ENCODE measurements around the gene TSSK6. TPM values are rescaled to one million over a fixed set of nuclear protein-coding genes. Genes with fewer than 3 reads are reported as not detected.

Gene TSSK6
- total RNA-seq, 1 experiment from 2014 or later = 4.5 TPM

GRCh38 chr19:19530889-19531288 lies 15.5 kb upstream of the TSSK6 start:
- BruUV-seq (replicated peaks) = no TSS peak

GRCh38 chr19:19530423-19530804 lies 15.1 kb upstream of the TSSK6 start:
- TF ChIP-seq CTCF (conservative IDR thresholded peaks at IDR 0.05; ENCODE audit: low read depth, low read length) = 0 out of 2 replicates have a peak, but pooled peaks have one; percentile 9
- no peak for TF ChIP-seq EZH2phosphoT487 (IDR thresholded peaks at IDR 0.05; ENCODE audit: borderline replicate concordance, low read length)
- no peak for TF ChIP-seq EZH2 (IDR thresholded peaks at IDR 0.05; ENCODE audit: low read length, unreplicated experiment)
- CTCF ChIA-PET = no interaction called here
- Histone ChIP-seq H3K4me1 (ENCODE audit: insufficient read depth, low read length) (no peaks in the 10 kb centered on the region), H3K4me3 (ENCODE audit: low read length) (no peak overlapping the region), H3F3A (ENCODE audit: low read length, unreplicated experiment) (no peaks in the 10 kb centered on the region), H3K27me3 (ENCODE audit: low read length) (no peaks in the 10 kb centered on the region), H3K27ac (ENCODE audit: low read length) (no peak overlapping the region), H4K20me1 (ENCODE audit: low read length) (no peaks in the 10 kb centered on the region), H3K4me2 (ENCODE audit: low read length) (no peak overlapping the region), H3K9me2 (replicated peaks; ENCODE audit: low read length) (no peaks in the 10 kb centered on the region), H3K79me2 (ENCODE audit: low read length) (no peaks in the 10 kb centered on the region), H3K9me3 (ENCODE audit: low read length) (no peaks in the 10 kb centered on the region), H2AFZ (ENCODE audit: low read length) (no peak overlapping the region), H3K9ac (ENCODE audit: low read length) (no peak overlapping the region), H3K36me3 (ENCODE audit: low read depth, low read length) (peaks cover 7% of the 10 kb centered on the region; the same call in 1 of the 2 replicates)
- intact Hi-C loops (cut with micrococcal nuclease) = loop anchor here (10.0 kb wide), 1 partner anchor 424 kb away; no protein-coding TSS in a partner anchor
- ATAC-seq (no peak), DNase-seq (no peak)
- no TSS peak for BruUV-seq (replicated peaks)
- POLR2A ChIA-PET (ENCODE audit: unreplicated experiment) = interaction anchor here (0.6 kb wide), 1 partner anchor 76 kb away, joined by 3 read pairs; no protein-coding TSS in a partner anchor

More at GRCh38 chr19:19530889-19531288, 15.5 kb upstream of the TSSK6 start:
- intact Hi-C loops (cut with micrococcal nuclease) = loop anchor here (10.0 kb wide), 1 partner anchor 424 kb away; no protein-coding TSS in a partner anchor
- Histone ChIP-seq H3K27ac (ENCODE audit: low read length) (no peak overlapping the region), H3K4me1 (ENCODE audit: insufficient read depth, low read length) (no peaks in the 10 kb centered on the region), H3K4me2 (ENCODE audit: low read length) (no peak overlapping the region), H3F3A (ENCODE audit: low read length, unreplicated experiment) (no peaks in the 10 kb centered on the region), H3K9me3 (ENCODE audit: low read length) (no peaks in the 10 kb centered on the region), H3K9me2 (replicated peaks; ENCODE audit: low read length) (no peaks in the 10 kb centered on the region), H4K20me1 (ENCODE audit: low read length) (no peaks in the 10 kb centered on the region), H3K4me3 (ENCODE audit: low read length) (no peak overlapping the region), H2AFZ (ENCODE audit: low read length) (no peak overlapping the region), H3K27me3 (ENCODE audit: low read length) (no peaks in the 10 kb centered on the region), H3K36me3 (ENCODE audit: low read depth, low read length) (peaks cover 7% of the 10 kb centered on the region; the same call in 1 of the 2 replicates), H3K79me2 (ENCODE audit: low read length) (no peaks in the 10 kb centered on the region), H3K9ac (ENCODE audit: low read length) (no peak overlapping the region)
- ChIA-PET CTCF (interaction anchor here (0.6 kb wide), 1 partner anchor 17 kb away, joined by 4 read pairs; no protein-coding TSS in a partner anchor), POLR2A (ENCODE audit: unreplicated experiment) (no interaction called here)
- DNase-seq (no peak), ATAC-seq (no peak)
- no peak for TF ChIP-seq EZH2 (IDR thresholded peaks at IDR 0.05; ENCODE audit: low read length, unreplicated experiment)
- no peak for TF ChIP-seq CTCF (conservative IDR thresholded peaks at IDR 0.05; ENCODE audit: low read depth, low read length)
- no peak for TF ChIP-seq EZH2phosphoT487 (IDR thresholded peaks at IDR 0.05; ENCODE audit: borderline replicate concordance, low read length)

GRCh38 chr19:19529783-19530422 lies 14.6 kb upstream of the TSSK6 start:
- BruUV-seq (replicated peaks) = no TSS peak
- H3K4me2 ChIP-seq (ENCODE audit: low read length) = no peak overlapping the region
- peaks cover 7% of the 10 kb centered on the region; the same call in 1 of the 2 replicates for H3K36me3 ChIP-seq (ENCODE audit: low read depth, low read length)
- no peaks in the 10 kb centered on the region for H3K9me2 ChIP-seq (replicated peaks; ENCODE audit: low read length)
- H4K20me1 ChIP-seq (ENCODE audit: low read length) = no peaks in the 10 kb centered on the region
- ChIA-PET CTCF (no interaction called here), POLR2A (ENCODE audit: unreplicated experiment) (interaction anchor here (0.6 kb wide), 1 partner anchor 76 kb away, joined by 3 read pairs; no protein-coding TSS in a partner anchor)
- no peaks in the 10 kb centered on the region for H3K4me1 ChIP-seq (ENCODE audit: insufficient read depth, low read length)
- H3K79me2 ChIP-seq (ENCODE audit: low read length) = peaks cover 1% of the 10 kb centered on the region; the same call in 1 of the 2 replicates
- no peaks in the 10 kb centered on the region for H3K9me3 ChIP-seq (ENCODE audit: low read length)
- no peak for DNase-seq
- H3K4me3 ChIP-seq (ENCODE audit: low read length) = no peak overlapping the region
- intact Hi-C loops (cut with micrococcal nuclease) = loop anchor here (10.0 kb wide), 1 partner anchor 425 kb away; no protein-coding TSS in a partner anchor
- no peak overlapping the region for H2AFZ ChIP-seq (ENCODE audit: low read length)
- H3K27me3 ChIP-seq (ENCODE audit: low read length) = no peaks in the 10 kb centered on the region
- H3K9ac ChIP-seq (ENCODE audit: low read length) = no peak overlapping the region
- ATAC-seq = no peak
- TF ChIP-seq CTCF (conservative IDR thresholded peaks at IDR 0.05; ENCODE audit: low read depth, low read length) = no peak
- TF ChIP-seq EZH2phosphoT487 (IDR thresholded peaks at IDR 0.05; ENCODE audit: borderline replicate concordance, low read length) = no peak
- no peak for TF ChIP-seq EZH2 (IDR thresholded peaks at IDR 0.05; ENCODE audit: low read length, unreplicated experiment)
- no peaks in the 10 kb centered on the region for H3F3A ChIP-seq (ENCODE audit: low read length, unreplicated experiment)
- H3K27ac ChIP-seq (ENCODE audit: low read length) = no peak overlapping the region

Measured in PC-3 (cell line).